Caco-2 (cell line): ENCODE measurements around the gene CCM2. TPM values are rescaled to one million over a fixed set of nuclear protein-coding genes. Genes with fewer than 3 reads are reported as not detected.

ENCODE experiments used
- total RNA-seq: library from RNA; stranded (reverse); gene quantifications from 2 replicates; pipeline ENCODE4 v1.2.3, GENCODE V29; 2022

The CCM2 gene
- total RNA-seq, 1 experiment from 2014 or later: 28.2 TPM

Other genes with a start within 250 kb of the CCM2 start
- 2,104 and 2,207 TPM in 2 replicates for gene PPIA, start 203.5 kb upstream of the CCM2 start, total RNA-seq
- gene H2AZ2, start 152.1 kb upstream of the CCM2 start, total RNA-seq: 196 and 244 TPM in 2 replicates
- 25.1 and 26.3 TPM in 2 replicates for gene PURB, start 114.7 kb upstream of the CCM2 start, total RNA-seq
- gene MYO1G, start 21.2 kb upstream of the CCM2 start, total RNA-seq: 0.19 and 0.36 TPM in 2 replicates
- gene NACAD, start 88.8 kb downstream of the CCM2 start, total RNA-seq: 1.0 and 1.1 TPM in 2 replicates
- 116 and 126 TPM in 2 replicates for gene TBRG4, start 111.5 kb downstream of the CCM2 start, total RNA-seq
- gene RAMP3, start 157.6 kb downstream of the CCM2 start, total RNA-seq: not detected in 2 replicates